NT2/D1 (cell line): Measurements from ENCODE around the gene TMEM74B.

Source experiments
- SUZ12 ChIP-seq: IDR thresholded peaks from 2 replicates; pipeline ENCODE4 v1.6.1; 2011; ENCODE audit not compliant: insufficient read length, insufficient read depth; ENCODE audit errors: extremely low read depth
- YY1 ChIP-seq: IDR thresholded peaks from 2 replicates; pipeline ENCODE4 v1.6.1; 2011; ENCODE audit not compliant: insufficient read length, insufficient read depth
- ZNF274 ChIP-seq: IDR thresholded peaks from 2 replicates; pipeline ENCODE4 v1.6.1; 2011; ENCODE audit warnings: mild to moderate bottlenecking, low read depth, low read length

- TF ChIP-seq YY1: no peak
- TF ChIP-seq SUZ12: no peak
- no peak for TF ChIP-seq ZNF274
Observed at GRCh38 chr20:1169224-1169623, 15.6 kb downstream of the TMEM74B start.
